Testis (tissue), 3 donors: ENCODE results near the gene STIM2. TPM values are rescaled to one million over a fixed set of nuclear protein-coding genes. Genes with fewer than 3 reads are reported as not detected.

Experiments
- DNase-seq: peaks from one replicate; pipeline ENCODE4 v3.0.0-alpha.2; 2019
- H3K27ac ChIP-seq, 2 donors: fragments of 200-600 bp; sonication (generic); one replicate each; pipeline ENCODE4 v1.5.1; 2019
- H3K27me3 ChIP-seq: fragments of 200-600 bp; sonication (generic); one replicate; pipeline ENCODE4 v1.5.1; 2019
- H3K36me3 ChIP-seq: fragments of 200-600 bp; sonication (generic); one replicate; pipeline ENCODE4 v1.5.1; 2017; ENCODE audit warnings: low read depth; ENCODE audit errors: missing control alignments
- H3K4me1 ChIP-seq: fragments of 200-600 bp; sonication (generic); one replicate; pipeline ENCODE4 v1.5.1; 2019
- H3K4me3 ChIP-seq, 2 donors: fragments of 200-600 bp; sonication (generic); one replicate each; pipeline ENCODE4 v1.5.1; 2017 to 2019
- H3K9me3 ChIP-seq: fragments of 200-600 bp; sonication (generic); one replicate; pipeline ENCODE4 v1.5.1; 2017
- POLR2A ChIP-seq: fragments of 450-650 bp; IDR thresholded peaks from one replicate; pipeline ENCODE4 v1.6.1; 2017; ENCODE audit warnings: antibody characterized with exemption, mild to moderate bottlenecking, moderate library complexity
- WGBS, 2 donors: methylation state at CpG; one replicate each; pipeline ENCODE4 v1.1.5; 2018; 5-methylcytosine and 5-hydroxymethylcytosine counted together
- intact Hi-C: fragments of 100-400 bp; cut with DNase I; formaldehyde crosslinking; loops from one replicate; pipeline ENCODE4 v1.15.1; 2023; ENCODE audit warnings: low total_unique reads
- polyA plus RNA-seq: library from polyadenylated mRNA; stranded (reverse); fragments of 350-450 nt; fragmentation: Illumina TruSeq; extraction: RNeasy Lipid Tissue Mini Kit (QIAGEN cat#74804); gene quantifications from one replicate; pipeline ENCODE4 v1.2.3, GENCODE V29; 2014; ENCODE audit warnings: low read depth, low replicate concordance; ENCODE audit not compliant: insufficient read depth
- total RNA-seq, 2 donors: library from RNA; depleted of rRNA; stranded (reverse); fragments of >200 nt; gene quantifications; one replicate each; pipeline ENCODE4 v1.2.3, GENCODE V29; 2016
- TF ChIP-seq, protein P1 (sequence below), 3 experiments: fragments of 450-650 bp in 2 of 3; fragments of 200-600 bp in 1 of 3; sonication (generic) in 1 of 3; IDR thresholded peaks; one replicate each; pipeline ENCODE4 v1.5.1; 2016 to 2019; ENCODE audit warnings: antibody characterized with exemption in 3 of 3, mild to moderate bottlenecking in 2 of 3, moderate library complexity in 1 of 3

The STIM2 gene
- total and polyA plus RNA-seq, 3 donors from 2014 or later, result 14.3 to 35.0 (median 29.4) TPM

DNA sequence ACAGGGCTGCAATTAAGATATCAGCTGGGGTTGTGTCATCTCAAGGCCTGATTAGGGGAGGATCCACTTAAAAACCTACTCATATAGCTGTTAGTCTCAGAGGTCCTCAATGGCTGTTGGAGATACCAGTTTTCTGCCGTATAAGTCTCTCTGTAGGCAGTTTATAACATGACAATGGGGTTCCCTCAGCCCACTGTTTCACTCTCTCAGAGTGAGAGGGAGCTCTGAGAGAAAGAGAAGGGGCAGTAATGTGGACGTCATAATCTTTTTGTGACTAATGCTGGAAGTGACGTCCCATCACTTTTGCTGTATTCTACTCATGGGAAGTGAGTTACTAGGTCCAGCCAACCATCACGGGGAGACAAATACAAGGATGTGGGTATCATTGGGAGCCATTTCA is 70.3 kb downstream of the STIM2 start:
- no peaks in the 10 kb centered on the region for H3K4me1 ChIP-seq
- H3K36me3 ChIP-seq, result no peaks in the 10 kb centered on the region
- H3K27ac ChIP-seq, result no peak overlapping the region
- 87 to 88% methylated on average over 4 of the region's 4 CpGs for WGBS, 2 donors
- H3K27me3 ChIP-seq, result no peaks in the 10 kb centered on the region
- no peak overlapping the region for H3K4me3 ChIP-seq
- no peaks in the 10 kb centered on the region for H3K9me3 ChIP-seq
- intact Hi-C loops, result no loop called here
- TF ChIP-seq, protein P1, sequence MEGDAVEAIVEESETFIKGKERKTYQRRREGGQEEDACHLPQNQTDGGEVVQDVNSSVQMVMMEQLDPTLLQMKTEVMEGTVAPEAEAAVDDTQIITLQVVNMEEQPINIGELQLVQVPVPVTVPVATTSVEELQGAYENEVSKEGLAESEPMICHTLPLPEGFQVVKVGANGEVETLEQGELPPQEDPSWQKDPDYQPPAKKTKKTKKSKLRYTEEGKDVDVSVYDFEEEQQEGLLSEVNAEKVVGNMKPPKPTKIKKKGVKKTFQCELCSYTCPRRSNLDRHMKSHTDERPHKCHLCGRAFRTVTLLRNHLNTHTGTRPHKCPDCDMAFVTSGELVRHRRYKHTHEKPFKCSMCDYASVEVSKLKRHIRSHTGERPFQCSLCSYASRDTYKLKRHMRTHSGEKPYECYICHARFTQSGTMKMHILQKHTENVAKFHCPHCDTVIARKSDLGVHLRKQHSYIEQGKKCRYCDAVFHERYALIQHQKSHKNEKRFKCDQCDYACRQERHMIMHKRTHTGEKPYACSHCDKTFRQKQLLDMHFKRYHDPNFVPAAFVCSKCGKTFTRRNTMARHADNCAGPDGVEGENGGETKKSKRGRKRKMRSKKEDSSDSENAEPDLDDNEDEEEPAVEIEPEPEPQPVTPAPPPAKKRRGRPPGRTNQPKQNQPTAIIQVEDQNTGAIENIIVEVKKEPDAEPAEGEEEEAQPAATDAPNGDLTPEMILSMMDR (IDR thresholded peaks at IDR 0.05), result no peak
- no peak for TF ChIP-seq POLR2A
- DNase-seq, result no peak

- Histone ChIP-seq H3K4me1 (no peaks in the 10 kb centered on the region), H3K27ac (no peak overlapping the region), H3K4me3 (no peak overlapping the region), H3K27me3 (no peaks in the 10 kb centered on the region), H3K9me3 (no peaks in the 10 kb centered on the region), H3K36me3 (no peaks in the 10 kb centered on the region)
- TF ChIP-seq, protein P1 (IDR thresholded peaks at IDR 0.05), result no peak
- TF ChIP-seq POLR2A, result no peak
- intact Hi-C loops, result no loop called here
- WGBS, 2 donors, result 92 to 98% methylated on average over 1 of the region's 1 CpG
- no peak for DNase-seq
Observed at GRCh38 chr4:26931451-26931850, 70.8 kb downstream of the STIM2 start.

DNA sequence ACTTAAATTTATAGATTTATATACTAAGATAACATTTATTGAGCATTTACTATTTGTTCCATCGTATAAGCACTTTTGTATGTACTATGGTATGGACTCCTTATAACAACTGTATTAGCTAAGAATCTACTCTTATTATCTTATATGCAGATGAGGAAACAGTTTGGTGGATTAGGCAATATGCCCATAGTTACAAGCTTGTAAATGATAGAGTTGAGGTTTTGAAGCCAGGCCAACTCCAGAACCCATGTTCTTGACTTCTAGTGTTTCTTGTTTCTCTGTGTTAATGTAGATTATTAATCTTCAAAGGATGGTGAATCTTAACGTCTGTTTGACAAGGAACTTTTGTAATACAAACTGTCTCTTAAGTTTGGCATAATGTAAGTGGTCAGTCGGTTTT is 71.3 kb downstream of the STIM2 start:
- no peak for DNase-seq
- Histone ChIP-seq H3K9me3 (no peaks in the 10 kb centered on the region), H3K36me3 (no peaks in the 10 kb centered on the region), H3K27me3 (no peaks in the 10 kb centered on the region), H3K27ac (no peak overlapping the region), H3K4me3 (no peak overlapping the region), H3K4me1 (no peaks in the 10 kb centered on the region)
- intact Hi-C loops, result no loop called here
- TF ChIP-seq POLR2A, result no peak
- TF ChIP-seq, protein P1 (IDR thresholded peaks at IDR 0.05), result no peak
- 80 to 85% methylated on average over 3 of the region's 3 CpGs for WGBS, 2 donors

- TF ChIP-seq POLR2A, result no peak
- TF ChIP-seq, protein P1 (IDR thresholded peaks at IDR 0.05), result no peak
- intact Hi-C loops, result no loop called here
- no peak for DNase-seq
- Histone ChIP-seq H3K27me3 (no peaks in the 10 kb centered on the region), H3K4me1 (no peaks in the 10 kb centered on the region), H3K36me3 (no peaks in the 10 kb centered on the region), H3K4me3 (no peak overlapping the region), H3K27ac (no peak overlapping the region), H3K9me3 (no peaks in the 10 kb centered on the region)
- 68 to 80% methylated on average over 1 of the region's 1 CpG for WGBS, 2 donors
Observed at GRCh38 chr4:26935397-26935796, 74.8 kb downstream of the STIM2 start.

DNA sequence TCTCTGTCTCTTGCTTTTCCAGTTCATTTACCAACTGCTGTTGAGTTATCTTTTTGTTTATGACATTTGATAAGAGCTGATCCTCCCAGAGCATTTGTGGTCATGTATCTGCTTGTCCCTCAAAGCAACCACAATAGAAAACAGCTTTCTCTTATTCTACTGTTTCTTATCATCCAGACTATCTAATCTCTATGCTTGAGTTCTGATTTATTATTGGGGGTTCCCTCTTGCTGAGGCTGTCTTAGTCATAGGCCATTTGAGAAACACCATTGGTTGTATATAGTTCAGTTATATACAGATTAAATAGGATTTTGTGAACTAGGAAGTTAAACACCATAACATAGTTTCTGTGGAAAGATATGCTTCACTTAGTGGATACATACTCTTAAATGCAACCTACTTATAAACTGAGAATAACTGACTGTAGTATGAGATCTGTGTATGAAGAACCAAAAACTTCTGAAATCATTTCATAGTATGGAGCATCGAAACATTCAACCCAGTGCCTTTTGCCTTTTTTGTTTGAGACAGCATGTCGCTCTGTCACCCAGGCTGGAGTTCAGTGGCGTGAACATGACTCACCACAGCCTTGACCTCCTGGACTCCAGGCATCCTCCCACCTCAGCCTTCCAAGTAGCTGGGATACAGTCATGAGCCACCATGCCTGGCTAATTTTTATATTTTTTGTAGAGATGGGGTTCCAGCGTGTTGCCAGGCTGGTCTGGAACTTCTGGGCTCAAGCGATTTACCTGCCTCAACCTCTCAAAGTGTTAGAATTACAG is 75.8 kb downstream of the STIM2 start:
- H3K36me3 ChIP-seq, result no peaks in the 10 kb centered on the region
- no peaks in the 10 kb centered on the region for H3K4me1 ChIP-seq
- intact Hi-C loops, result no loop called here
- no peak overlapping the region for H3K27ac ChIP-seq
- no peaks in the 10 kb centered on the region for H3K27me3 ChIP-seq
- 80 to 88% methylated on average over 5 of the region's 5 CpGs for WGBS, 2 donors
- no peak overlapping the region for H3K4me3 ChIP-seq
- TF ChIP-seq, protein P1 (IDR thresholded peaks at IDR 0.05), result no peak
- no peak for TF ChIP-seq POLR2A
- DNase-seq, result peak; percentile 55
- no peaks in the 10 kb centered on the region for H3K9me3 ChIP-seq
